Fibroblast of pulmonary artery (primary cell): ENCODE data around the gene SH3RF2.
A peak's percentile ranks its signal among the peaks of the same experiment; 100 is the strongest.

ENCODE experiments used
- DNase-seq: peaks from one replicate; pipeline ENCODE4 v3.0.0-alpha.2; 2010; ENCODE audit warnings: low read depth
- H3K4me3 ChIP-seq: replicated peaks from 2 replicates; pipeline ENCODE4 v1.5.1; 2011; ENCODE audit warnings: low read depth, mild to moderate bottlenecking, control low read depth, low read length, moderate library complexity
- TF ChIP-seq, protein P1 (sequence below): IDR thresholded peaks from 2 replicates; pipeline ENCODE4 v1.5.1; 2011; ENCODE audit warnings: mild to moderate bottlenecking, control low read depth, low read length, inconsistent platforms; ENCODE audit errors: missing control alignments

Gene SH3RF2

DNA sequence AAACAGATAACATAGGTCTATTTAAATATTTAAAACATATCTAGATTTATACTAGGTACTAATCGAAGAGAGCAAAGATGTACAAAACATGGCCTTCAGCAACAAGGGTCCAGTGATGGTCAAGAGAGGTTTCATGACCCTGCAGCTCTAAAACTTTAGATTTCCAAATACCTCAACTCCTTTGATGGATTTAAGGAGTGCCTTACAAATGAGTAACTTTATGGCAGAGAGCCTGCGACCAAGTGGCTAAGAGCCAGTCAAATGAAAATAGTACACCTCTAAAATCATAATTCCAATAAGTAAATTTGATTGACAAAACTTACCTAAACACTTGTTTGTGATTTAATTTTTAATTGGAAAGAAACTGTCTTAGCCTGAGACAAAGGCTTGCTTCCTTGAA is 4.7 kb upstream of the SH3RF2 start:
- no peak for DNase-seq
- TF ChIP-seq, protein P1, sequence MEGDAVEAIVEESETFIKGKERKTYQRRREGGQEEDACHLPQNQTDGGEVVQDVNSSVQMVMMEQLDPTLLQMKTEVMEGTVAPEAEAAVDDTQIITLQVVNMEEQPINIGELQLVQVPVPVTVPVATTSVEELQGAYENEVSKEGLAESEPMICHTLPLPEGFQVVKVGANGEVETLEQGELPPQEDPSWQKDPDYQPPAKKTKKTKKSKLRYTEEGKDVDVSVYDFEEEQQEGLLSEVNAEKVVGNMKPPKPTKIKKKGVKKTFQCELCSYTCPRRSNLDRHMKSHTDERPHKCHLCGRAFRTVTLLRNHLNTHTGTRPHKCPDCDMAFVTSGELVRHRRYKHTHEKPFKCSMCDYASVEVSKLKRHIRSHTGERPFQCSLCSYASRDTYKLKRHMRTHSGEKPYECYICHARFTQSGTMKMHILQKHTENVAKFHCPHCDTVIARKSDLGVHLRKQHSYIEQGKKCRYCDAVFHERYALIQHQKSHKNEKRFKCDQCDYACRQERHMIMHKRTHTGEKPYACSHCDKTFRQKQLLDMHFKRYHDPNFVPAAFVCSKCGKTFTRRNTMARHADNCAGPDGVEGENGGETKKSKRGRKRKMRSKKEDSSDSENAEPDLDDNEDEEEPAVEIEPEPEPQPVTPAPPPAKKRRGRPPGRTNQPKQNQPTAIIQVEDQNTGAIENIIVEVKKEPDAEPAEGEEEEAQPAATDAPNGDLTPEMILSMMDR: no peak
- H3K4me3 ChIP-seq: no peak overlapping the region

DNA sequence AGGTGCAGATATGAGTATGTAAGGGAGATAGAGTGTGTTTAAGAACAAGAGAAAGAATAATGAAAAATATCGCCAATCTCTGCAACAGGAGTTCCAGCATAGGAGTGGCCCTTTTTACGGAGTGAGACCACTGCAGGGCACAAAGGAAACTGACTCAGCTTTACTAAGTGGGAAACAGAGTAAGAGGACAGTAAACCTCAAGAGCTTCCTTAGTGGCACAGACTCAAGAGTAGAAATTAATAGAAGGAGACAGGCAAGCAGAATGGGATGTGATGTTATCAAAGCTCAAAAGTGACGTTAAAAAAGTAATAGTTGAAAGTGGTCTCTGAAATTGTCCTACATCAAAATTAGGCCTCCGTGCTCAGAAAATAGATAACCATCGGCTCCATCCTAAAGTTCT is 2.1 kb upstream of the SH3RF2 start:
- no peak for DNase-seq
- H3K4me3 ChIP-seq: no peak overlapping the region
- TF ChIP-seq, protein P1: no peak

- TF ChIP-seq, protein P1: no peak
- peak; percentile 39 for DNase-seq
- peak overlapping the region; percentile 61 for H3K4me3 ChIP-seq
Observed at GRCh38 chr5:145937432-145938250, 1.3 kb downstream of the SH3RF2 start.

DNA sequence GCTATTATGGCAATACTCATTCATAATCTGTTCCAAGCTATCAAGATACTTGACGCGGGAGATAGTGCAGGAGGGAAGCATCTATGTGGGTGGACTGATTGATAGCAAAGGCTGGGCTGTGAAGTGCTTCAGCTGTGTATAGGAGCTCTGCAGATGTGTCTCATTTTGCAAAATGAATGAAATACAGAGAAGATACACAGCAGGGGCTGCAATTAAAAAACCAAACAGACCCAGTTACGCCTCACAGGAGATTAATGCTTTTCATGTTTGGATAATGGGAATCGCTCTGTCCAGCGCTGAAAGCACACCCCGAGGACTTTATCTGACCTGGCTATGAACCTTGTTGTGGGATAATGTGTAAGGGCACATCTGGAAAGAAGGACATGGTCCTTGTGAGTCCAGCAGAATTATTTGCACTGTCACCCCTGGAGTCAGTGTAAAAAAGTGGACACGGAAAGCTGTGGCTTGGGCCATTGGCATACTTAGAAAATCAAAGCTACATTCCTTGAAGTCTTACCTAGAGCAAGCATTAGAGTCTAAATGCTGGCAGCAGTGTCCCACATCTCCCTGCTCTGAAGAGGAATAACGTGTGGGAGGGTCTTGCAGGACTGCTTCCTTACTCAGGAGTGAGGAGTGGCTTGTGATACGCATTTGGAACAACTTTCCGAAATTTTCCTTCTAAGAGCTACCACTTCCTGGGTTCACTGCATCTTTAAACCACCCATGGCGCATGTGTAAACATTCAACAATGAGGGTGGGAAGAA is 2.6 kb downstream of the SH3RF2 start:
- TF ChIP-seq, protein P1: no peak
- DNase-seq: no peak
- no peak overlapping the region for H3K4me3 ChIP-seq

DNA sequence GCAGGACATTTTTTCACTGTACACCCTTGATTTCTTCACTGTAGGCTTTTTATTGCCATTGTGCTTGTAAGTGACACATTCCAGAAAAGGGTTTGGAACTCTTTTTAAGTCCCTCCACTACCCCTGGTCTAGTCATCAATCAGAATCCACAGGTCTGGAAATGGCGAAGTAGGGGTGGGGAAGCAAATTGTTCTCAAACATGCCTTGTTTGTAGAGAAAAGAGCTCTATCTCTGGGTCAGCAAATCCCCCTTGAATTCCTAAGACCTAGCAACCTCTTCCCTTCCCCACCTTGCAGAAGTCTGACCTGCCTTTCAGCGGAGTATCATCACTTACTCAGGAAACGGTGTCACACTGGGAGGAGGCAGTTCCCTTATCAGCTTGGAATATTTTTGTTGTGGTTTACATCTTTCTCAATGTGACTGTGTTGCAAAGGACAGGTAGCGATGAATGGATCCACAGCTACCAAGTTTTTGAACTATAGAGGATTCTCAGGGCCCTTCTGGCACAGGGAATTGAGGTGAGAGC is 3.2 kb downstream of the SH3RF2 start:
- H3K4me3 ChIP-seq: no peak overlapping the region
- no peak for DNase-seq
- TF ChIP-seq, protein P1: no peak

DNA sequence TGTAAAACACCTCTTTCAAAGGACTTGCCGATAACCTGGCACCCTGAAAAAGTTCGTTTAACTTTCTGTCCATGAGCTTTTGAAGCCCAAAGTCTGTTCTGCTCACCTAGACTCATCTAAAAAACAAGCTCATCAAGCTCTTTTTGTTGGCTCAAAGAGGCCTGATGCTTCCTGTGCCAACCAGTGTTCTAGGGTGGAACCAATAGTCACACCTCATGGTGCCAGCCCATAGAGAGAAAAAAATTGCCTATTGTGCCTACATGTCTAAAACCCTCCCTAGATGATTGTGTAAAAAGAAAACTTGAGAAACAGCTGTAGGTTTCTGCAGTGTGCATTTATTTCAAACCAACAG is 4.7 kb downstream of the SH3RF2 start:
- no peak overlapping the region for H3K4me3 ChIP-seq
- no peak for DNase-seq
- TF ChIP-seq, protein P1: no peak
